LNCAP (cell line): ENCODE data around the gene HOXA5.

Source experiments
- TF ChIP-seq, protein P1 (sequence below): fragments of 450-650 bp; IDR thresholded peaks from 2 replicates; pipeline ENCODE4 v1.5.1; 2017; ENCODE audit warnings: mild to moderate bottlenecking

The HOXA5 gene

DNA sequence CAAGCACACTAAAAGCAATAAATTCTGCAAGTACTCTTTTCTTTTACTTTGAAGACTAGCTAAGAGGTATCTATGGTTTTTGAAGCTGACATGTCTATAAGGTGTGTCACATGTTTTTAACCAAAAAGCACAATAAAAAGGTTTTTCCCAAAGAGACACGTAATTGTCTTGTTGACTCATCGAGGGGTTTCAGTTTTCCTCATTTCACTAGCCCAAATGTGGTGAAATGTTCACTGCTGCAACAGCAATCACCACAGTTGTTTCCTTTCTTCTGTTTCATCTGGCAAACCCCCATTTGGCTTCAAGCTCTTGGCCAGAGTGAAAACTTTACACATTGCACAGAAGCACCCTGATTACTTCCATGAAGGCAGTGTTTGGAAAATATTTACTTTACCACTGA is 9.1 kb downstream of the HOXA5 start:
- TF ChIP-seq, protein P1, sequence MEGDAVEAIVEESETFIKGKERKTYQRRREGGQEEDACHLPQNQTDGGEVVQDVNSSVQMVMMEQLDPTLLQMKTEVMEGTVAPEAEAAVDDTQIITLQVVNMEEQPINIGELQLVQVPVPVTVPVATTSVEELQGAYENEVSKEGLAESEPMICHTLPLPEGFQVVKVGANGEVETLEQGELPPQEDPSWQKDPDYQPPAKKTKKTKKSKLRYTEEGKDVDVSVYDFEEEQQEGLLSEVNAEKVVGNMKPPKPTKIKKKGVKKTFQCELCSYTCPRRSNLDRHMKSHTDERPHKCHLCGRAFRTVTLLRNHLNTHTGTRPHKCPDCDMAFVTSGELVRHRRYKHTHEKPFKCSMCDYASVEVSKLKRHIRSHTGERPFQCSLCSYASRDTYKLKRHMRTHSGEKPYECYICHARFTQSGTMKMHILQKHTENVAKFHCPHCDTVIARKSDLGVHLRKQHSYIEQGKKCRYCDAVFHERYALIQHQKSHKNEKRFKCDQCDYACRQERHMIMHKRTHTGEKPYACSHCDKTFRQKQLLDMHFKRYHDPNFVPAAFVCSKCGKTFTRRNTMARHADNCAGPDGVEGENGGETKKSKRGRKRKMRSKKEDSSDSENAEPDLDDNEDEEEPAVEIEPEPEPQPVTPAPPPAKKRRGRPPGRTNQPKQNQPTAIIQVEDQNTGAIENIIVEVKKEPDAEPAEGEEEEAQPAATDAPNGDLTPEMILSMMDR, result no peak

DNA sequence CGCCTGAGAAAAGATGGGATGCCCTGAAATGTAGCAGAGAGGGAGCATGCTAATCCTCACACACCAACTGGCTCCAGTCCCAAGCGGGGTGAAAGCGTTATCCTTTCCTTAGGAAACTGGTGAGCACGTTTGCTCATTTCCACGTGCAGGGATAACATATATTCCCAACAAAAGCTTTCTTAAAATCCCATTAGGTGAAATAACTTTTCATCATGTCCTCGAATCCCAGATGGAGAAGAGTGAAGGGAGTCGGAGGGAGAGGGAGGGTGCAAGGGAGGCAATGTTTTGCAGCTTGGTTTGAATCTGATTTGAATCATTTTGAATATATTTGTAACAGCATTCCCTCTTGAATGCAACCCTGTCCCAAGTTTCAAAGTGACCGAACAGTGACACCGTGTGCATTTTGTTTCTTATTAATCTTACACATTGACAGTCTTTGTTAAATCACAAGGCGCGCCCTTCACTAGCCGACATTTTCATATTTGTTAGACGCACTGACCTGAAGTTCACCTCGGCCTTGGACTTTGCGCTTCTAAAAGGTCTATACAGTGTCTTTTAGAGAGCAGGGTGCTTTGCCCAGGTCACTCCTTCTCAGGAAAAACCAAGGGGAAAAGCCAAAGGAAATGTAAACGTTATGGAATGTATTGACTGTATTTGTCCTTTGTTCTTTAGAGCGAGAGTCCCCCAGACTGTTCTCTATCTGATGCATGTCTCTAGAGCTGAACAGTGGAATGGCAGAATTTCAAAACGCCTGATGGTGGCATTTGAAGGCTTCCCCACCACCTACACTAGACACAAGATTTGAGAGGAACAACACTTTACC is 9.9 kb downstream of the HOXA5 start:
- TF ChIP-seq, protein P1, result no peak

DNA sequence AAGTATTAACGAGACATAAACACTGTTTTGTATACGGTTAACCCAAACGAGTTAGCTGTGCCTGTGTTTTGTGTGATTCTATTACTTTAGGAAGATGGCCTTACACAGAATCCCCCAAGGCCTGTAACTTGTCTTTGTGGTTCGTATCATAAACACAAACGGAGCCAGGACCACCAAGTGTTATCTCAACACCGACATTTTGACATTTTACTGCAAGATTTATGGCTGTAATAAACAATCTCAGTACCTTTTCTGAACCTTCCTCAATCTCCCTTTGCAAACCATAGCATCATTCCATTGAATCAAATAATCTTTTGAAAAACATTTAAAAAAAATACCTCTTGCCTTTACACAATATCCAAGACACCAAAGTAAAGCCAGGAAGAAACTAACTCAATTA is 10.5 kb downstream of the HOXA5 start:
- TF ChIP-seq, protein P1, result no peak

DNA sequence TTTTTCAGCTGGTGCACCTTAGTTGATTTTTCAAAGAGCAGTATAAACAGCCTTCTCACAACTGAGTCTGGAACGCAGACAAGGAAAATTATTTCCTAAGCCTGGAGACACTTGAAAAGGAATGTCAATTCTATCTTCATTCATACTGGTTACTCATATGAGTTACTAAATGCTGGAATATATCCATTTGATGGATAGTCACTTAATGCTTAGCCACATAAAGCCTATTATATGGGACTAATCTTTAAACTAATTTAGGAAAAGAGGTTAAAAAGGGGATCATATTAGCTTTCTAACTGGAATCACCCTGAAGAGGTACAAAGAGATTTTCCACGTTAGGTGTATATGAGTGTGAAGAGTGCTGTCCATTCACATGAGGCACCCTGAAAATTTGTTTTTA is 11.3 kb downstream of the HOXA5 start:
- TF ChIP-seq, protein P1, result no peak

DNA sequence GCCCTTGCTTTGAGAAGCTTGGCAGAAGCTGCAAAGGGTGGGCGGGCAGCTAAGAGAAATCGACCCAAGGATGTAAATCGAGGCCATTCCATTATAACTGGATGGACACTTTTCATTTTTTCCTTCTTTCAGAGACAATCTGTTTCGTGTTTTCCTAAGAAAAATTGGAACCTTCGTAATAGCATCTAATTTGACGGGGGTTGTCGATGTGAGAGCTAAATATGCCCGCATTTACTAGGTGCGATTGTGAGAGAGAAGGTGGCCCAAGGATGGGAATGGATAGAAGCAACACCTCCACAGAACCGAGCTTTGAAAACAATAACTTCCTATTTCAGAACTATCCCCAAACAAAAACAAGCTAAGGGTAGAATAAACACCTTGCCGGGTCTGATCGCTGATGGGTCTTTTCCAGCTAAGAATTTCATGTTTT is 12.1 kb downstream of the HOXA5 start:
- TF ChIP-seq, protein P1, result no peak

DNA sequence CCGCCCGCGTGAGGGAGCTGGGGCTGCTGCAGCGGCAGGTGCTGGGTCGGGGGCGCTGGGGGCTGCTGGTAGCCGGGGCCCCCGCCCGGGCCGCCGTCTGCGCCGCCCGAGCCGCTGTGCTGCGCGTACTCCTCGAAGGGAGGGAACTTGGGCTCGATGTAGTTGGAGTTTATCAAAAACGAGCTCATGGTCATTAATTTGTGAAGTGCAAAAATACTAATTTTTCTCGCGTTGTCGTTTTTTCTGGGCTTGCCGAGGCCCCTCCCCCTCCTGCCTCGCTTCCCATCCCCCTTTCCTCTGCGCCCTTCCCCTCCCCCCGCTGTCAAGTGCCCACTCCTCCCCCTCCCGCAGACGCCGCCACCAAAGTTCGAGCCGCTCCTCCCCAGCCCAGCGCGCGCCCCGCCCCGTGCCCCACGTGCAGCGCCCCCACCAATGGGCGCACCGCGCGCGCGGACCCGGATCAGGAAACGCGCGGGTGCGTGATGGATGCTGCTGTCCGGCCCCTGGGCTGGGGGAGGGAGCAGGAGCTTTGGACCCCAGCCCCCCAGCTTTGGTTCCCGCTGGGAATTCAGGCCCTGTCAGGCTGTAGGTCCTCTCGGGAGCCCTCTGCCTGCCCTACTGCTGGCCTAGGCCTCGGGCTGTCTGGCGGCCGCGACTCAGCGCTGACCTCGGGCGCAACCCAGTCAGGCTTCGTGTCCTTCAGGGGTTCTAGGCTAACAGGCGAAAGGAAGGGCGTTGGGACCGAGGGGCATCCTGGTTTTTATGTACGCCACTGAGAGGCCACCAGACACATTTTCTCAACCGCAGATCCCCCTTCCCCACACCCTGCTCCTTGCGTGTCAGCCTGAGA is 12.7 kb downstream of the HOXA5 start, which contains the start of gene HOXA4:
TSS of gene HOXA4 (minus strand) at position 218 of the 850 bp plus-strand sequence. CDS start at position 194, 24 bp downstream.
- TF ChIP-seq, protein P1, result no peak

DNA sequence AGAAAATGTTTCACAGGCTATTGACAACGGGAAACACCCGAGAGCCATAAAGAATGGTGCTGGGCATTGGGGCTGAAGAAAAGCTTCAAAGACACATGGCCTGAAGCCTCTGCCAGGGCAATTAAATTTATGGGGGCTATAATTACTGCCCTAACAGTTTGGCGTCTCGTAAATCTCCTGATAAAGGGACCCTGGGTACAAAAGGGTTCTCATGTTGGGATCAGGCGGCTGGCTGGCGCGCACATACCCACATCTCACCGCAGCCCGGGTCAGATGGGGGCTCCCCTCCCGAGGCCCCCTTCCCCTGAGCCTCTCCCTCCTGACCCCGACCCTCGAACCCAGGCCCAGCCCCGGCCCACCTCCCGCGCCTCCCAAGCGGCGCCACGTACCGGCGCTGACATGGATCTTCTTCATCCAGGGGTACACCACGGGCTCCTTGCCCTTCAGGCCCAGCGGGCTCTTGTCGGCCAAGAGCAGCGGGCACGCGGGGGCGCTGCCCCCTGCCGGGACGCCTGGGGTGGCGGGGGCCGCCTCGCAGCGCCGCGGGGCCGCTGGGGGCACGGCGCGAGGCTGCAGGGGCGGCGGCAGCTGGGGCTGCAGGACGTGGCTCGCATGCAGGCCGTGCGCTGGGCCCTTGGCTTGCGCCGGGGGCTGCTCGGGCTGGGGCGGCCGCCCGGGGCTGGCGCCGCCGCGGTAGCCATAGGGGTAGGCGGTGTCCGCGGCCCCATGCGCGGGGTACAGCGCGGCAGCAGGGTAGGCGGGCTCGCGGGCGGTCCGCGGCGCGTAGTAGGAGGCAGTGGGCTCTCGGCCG is 13.5 kb downstream of the HOXA5 start:
- TF ChIP-seq, protein P1, result no peak
